Esophagus muscularis mucosa (tissue), 4 donors: ENCODE measurements around the gene CARTPT. TPM values are rescaled to one million over a fixed set of nuclear protein-coding genes. Genes with fewer than 3 reads are reported as not detected.
A peak's percentile ranks its signal among the peaks of the same experiment; 100 is the strongest.

Source experiments
- DNase-seq: peaks from one replicate; pipeline ENCODE4 v3.0.0-alpha.2; 2017; ENCODE audit errors: extremely low spot score
- H3K27ac ChIP-seq, 4 donors: fragments of 200-600 bp; sonication (generic); replicated peaks in 1 of 4; 1 replicate in 3 of 4; 2 replicates in 1 of 4; pipeline ENCODE4 v1.5.1; 2016 to 2019; ENCODE audit warnings: mild to moderate bottlenecking in 1 of 4
- H3K27me3 ChIP-seq, 4 donors: fragments of 200-600 bp; sonication (generic); one replicate each; pipeline versions ENCODE4 v1.5.1 to v1.6.0; 2016 to 2019
- H3K36me3 ChIP-seq, 4 donors: fragments of 200-600 bp; sonication (generic); one replicate each; pipeline ENCODE4 v1.5.1; 2016 to 2019
- H3K4me1 ChIP-seq, 4 donors: fragments of 200-600 bp; sonication (generic); one replicate each; pipeline ENCODE4 v1.5.1; 2016 to 2019
- H3K4me3 ChIP-seq, 4 donors: fragments of 200-600 bp; sonication (generic); 1 replicate in 2 of 4; 2 replicates in 2 of 4; pipeline ENCODE4 v1.5.1; 2016 to 2019; ENCODE audit warnings: mild to moderate bottlenecking in 4 of 4, moderate library complexity in 1 of 4
- H3K9me3 ChIP-seq, 4 donors: fragments of 200-600 bp; sonication (generic); 1 replicate in 3 of 4; 2 replicates in 1 of 4; pipeline ENCODE4 v1.5.1; 2016 to 2019
- CTCF ChIP-seq, 3 experiments: fragments of 200-600 bp in 2 of 3; fragments of 450-650 bp in 1 of 3; sonication (generic) in 2 of 3; IDR thresholded peaks; one replicate each; pipeline ENCODE4 v1.5.1; 2017 to 2019; ENCODE audit warnings: antibody characterized with exemption in 3 of 3, mild to moderate bottlenecking in 2 of 3, moderate library complexity in 1 of 3
- EP300 ChIP-seq: sonication (generic); formaldehyde crosslinking; IDR thresholded peaks from one replicate; pipeline ENCODE4 v1.6.1; 2017; ENCODE audit warnings: antibody characterized with exemption
- POLR2A ChIP-seq: fragments of 450-650 bp; IDR thresholded peaks from one replicate; pipeline ENCODE4 v1.6.1; 2017; ENCODE audit warnings: antibody characterized with exemption, moderate library complexity, mild to moderate bottlenecking, low read depth
- POLR2AphosphoS5 ChIP-seq, 2 donors: sonication (generic); formaldehyde crosslinking; IDR thresholded peaks; one replicate each; pipeline ENCODE4 v1.6.1; 2017; ENCODE audit warnings: antibody characterized with exemption in 2 of 2
- WGBS: methylation state at CpG from one replicate; pipeline ENCODE4 v1.1.5; 2018; 5-methylcytosine and 5-hydroxymethylcytosine counted together
- intact Hi-C: fragments of 100-400 bp; cut with DNase I; formaldehyde crosslinking; loops from one replicate; pipeline ENCODE4 v1.15.1; 2023
- total RNA-seq, 4 donors: library from RNA; depleted of rRNA; stranded (reverse); fragments of >200 nt; gene quantifications; one replicate each; pipeline versions ENCODE4 v1.1.0 to v1.2.1, GENCODE V29; 2016

Gene CARTPT
- 10 to 100 TPM in 2 of 4 donors, 1 to 10 TPM in 2; 7.1 to 24.7 (median 15.5) TPM for total RNA-seq

GRCh38 chr5:71719063-71719964 is at the start of gene CARTPT:
Gene CARTPT (plus strand): TSS chr5:71719275. CDS start chr5:71719294, 19 bp downstream.
- Histone ChIP-seq H3K9me3 (no peaks in the 10 kb centered on the region), H3K36me3 (no peaks in the 10 kb centered on the region), H3K4me1 (peaks cover 0 to 12% (median 10%) of the 10 kb centered on the region in 4 donors), H3K27me3 (peaks cover 0 to 77% (median 17%) of the 10 kb centered on the region in 4 donors), H3K27ac (no peak within 1 kb of the TSS), H3K4me3 (no peak within 1 kb of the TSS)
- peak; percentile 70 for DNase-seq
- WGBS, result 6% methylated on average over 22 of the region's 65 CpGs
- intact Hi-C loops, result no loop called here
- TF ChIP-seq CTCF (IDR thresholded peaks at IDR 0.05), result no peak
- TF ChIP-seq EP300, result no peak
- TF ChIP-seq POLR2AphosphoS5 (IDR thresholded peaks at IDR 0.05), result no peak
- no peak for TF ChIP-seq POLR2A

GRCh38 chr5:71677977-71678376 is 41.1 kb upstream of the CARTPT start:
- no peak for DNase-seq
- Histone ChIP-seq H3K36me3 (no peaks in the 10 kb centered on the region), H3K4me1 (peaks cover 0 to 8% (median 0%) of the 10 kb centered on the region in 4 donors), H3K27me3 (no peaks in the 10 kb centered on the region), H3K4me3 (no peak overlapping the region), H3K27ac (no peak overlapping the region), H3K9me3 (no peaks in the 10 kb centered on the region)
- no peak for TF ChIP-seq EP300
- no peak for TF ChIP-seq CTCF (IDR thresholded peaks at IDR 0.05)
- WGBS, result 71% methylated on average over 1 of the region's 1 CpG
- intact Hi-C loops, result no loop called here

GRCh38 chr5:71679714-71680113 is 39.4 kb upstream of the CARTPT start:
- Histone ChIP-seq H3K9me3 (no peaks in the 10 kb centered on the region), H3K36me3 (no peaks in the 10 kb centered on the region), H3K27me3 (no peaks in the 10 kb centered on the region), H3K4me3 (no peak overlapping the region), H3K4me1 (peaks cover 0 to 8% (median 0%) of the 10 kb centered on the region in 4 donors), H3K27ac (no peak overlapping the region)
- intact Hi-C loops, result no loop called here
- WGBS, result 79% methylated on average over 5 of the region's 5 CpGs
- no peak for DNase-seq
- no peak for TF ChIP-seq POLR2AphosphoS5 (IDR thresholded peaks at IDR 0.05)
- TF ChIP-seq CTCF (IDR thresholded peaks at IDR 0.05), result no peak
- no peak for TF ChIP-seq EP300
- TF ChIP-seq POLR2A, result no peak

- Histone ChIP-seq H3K9me3 (no peaks in the 10 kb centered on the region), H3K27me3 (no peaks in the 10 kb centered on the region), H3K36me3 (no peaks in the 10 kb centered on the region), H3K27ac (no peak overlapping the region), H3K4me1 (peaks cover 0 to 8% (median 0%) of the 10 kb centered on the region in 4 donors), H3K4me3 (no peak overlapping the region)
- no peak for TF ChIP-seq POLR2A
- no peak for TF ChIP-seq CTCF (IDR thresholded peaks at IDR 0.05)
- TF ChIP-seq POLR2AphosphoS5 (IDR thresholded peaks at IDR 0.05), result no peak
- TF ChIP-seq EP300, result no peak
- no peak for DNase-seq
- intact Hi-C loops, result no loop called here
- WGBS, result 85% methylated on average over 2 of the region's 2 CpGs
Observed at GRCh38 chr5:71680510-71680909, 38.6 kb upstream of the CARTPT start.
